HUES6 (cell line): ENCODE results near the gene TF.

Source experiments
- H3K27ac ChIP-seq: 2 replicates; pipeline ENCODE4 v1.7.0; 2013; ENCODE audit warnings: low read depth, mild to moderate bottlenecking, low read length, inconsistent platforms
- H3K27me3 ChIP-seq: 2 replicates; pipeline ENCODE4 v1.6.1; 2013; ENCODE audit warnings: low read length; ENCODE audit not compliant: control insufficient read depth, insufficient read depth
- H3K36me3 ChIP-seq: 2 replicates; pipeline ENCODE4 v1.6.1; 2013; ENCODE audit warnings: low read length; ENCODE audit not compliant: control insufficient read depth, insufficient read depth
- H3K4me1 ChIP-seq: 2 replicates; pipeline ENCODE4 v1.6.1; 2013; ENCODE audit warnings: low read length; ENCODE audit not compliant: control insufficient read depth, insufficient read depth
- H3K4me3 ChIP-seq: 2 replicates; pipeline ENCODE4 v1.5.1; 2013; ENCODE audit warnings: low read depth, low read length
- H3K9ac ChIP-seq: one replicate; pipeline ENCODE4 v1.6.1; 2013; ENCODE audit warnings: mild to moderate bottlenecking, low read length
- H3K9me3 ChIP-seq: 2 replicates; pipeline ENCODE4 v1.6.1; 2013; ENCODE audit warnings: low read depth, low read length; ENCODE audit not compliant: control insufficient read depth, insufficient read depth

Gene TF

DNA sequence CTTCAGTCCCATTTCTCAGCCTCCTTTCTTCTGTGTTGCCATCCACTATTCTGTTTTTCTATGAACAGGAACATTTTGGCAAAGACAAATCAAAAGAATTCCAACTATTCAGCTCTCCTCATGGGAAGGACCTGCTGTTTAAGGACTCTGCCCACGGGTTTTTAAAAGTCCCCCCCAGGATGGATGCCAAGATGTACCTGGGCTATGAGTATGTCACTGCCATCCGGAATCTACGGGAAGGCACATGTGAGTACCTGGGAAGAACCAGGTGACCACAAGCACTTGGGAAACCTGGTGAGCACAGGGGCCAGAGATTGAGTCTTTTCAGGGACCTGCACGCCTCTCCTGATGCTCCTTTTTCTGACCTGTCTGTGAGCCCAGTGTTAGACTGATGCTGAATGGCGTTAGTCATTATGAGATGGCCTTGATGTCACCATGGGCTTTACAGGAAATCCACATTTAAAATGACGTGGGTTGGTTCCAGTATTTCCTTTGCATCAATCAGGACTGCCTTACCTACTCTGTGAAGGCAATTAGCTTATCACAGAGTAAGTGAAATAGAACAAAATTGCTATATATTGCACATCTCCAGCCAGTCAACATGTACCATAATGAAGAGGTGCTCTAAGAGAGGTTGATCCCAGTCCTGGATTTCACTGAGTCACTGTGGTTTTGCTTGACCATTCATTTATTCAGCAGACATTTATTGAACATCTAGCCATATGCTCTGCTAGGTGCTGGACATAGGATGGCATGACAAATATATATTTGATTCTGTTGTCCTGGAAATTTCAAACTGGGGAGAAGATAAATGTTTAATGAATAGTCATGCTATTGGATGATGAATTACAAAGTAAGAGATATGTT is 11.7 kb downstream of the TF start:
- Histone ChIP-seq H3K9me3 (no peaks in the 10 kb centered on the region), H3K27ac (no peak overlapping the region), H3K9ac (no peak overlapping the region), H3K27me3 (no peaks in the 10 kb centered on the region), H3K4me1 (peaks cover 26% of the 10 kb centered on the region), H3K36me3 (no peaks in the 10 kb centered on the region), H3K4me3 (no peak overlapping the region)

DNA sequence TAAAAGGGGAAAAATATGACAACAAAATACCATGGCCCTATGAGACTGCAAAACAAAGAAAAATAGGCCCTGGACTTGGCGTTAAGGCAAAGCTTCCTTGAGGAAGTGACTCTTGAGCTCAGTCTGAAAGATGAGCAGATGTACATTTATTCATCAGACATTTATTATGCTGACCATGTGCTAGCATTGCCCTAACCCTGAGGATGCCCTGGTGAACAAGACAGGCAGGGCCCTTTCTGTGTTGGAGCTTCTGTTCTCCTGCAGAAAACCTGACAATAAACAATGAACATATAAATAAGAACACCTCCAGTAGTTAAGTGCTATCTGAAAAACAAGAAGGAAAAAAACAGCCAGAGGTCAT is 12.4 kb downstream of the TF start:
- H3K9ac ChIP-seq: no peak overlapping the region
- no peak overlapping the region for H3K4me3 ChIP-seq
- H3K36me3 ChIP-seq: no peaks in the 10 kb centered on the region
- H3K4me1 ChIP-seq: peaks cover 26% of the 10 kb centered on the region
- no peaks in the 10 kb centered on the region for H3K27me3 ChIP-seq
- H3K9me3 ChIP-seq: no peaks in the 10 kb centered on the region
- H3K27ac ChIP-seq: no peak overlapping the region

DNA sequence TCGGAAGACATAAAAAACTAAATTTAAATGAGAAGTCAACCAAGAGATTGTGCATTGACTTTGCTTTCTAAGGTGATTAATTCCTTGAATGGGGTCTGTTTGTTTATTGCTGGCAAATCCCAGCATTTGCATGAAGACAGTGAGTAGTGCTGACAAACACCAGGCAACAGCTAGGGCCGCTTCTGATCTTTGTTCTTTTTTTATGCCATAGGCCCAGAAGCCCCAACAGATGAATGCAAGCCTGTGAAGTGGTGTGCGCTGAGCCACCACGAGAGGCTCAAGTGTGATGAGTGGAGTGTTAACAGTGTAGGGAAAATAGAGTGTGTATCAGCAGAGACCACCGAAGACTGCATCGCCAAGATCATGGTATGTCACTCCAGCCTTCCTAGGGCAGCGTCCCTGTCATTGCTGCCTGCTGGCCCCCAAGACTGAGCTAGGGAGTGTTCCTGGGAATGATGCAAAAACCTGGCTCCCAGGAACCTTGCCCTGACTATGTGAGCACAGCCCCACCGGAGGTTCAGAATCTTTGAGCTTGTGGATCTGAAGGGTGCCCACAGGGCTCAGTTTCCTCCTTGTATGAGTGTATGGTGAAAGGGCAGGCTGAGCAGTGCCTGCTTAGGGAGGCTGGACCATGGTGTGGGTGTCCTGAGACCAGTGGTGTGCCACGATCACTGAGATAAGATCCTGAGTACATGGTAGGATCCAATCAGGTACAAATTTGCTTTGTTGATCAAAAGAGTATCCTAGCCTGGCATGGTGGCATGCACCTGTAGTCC is 13.0 kb downstream of the TF start:
- H3K36me3 ChIP-seq: no peaks in the 10 kb centered on the region
- no peaks in the 10 kb centered on the region for H3K9me3 ChIP-seq
- no peak overlapping the region for H3K9ac ChIP-seq
- H3K4me1 ChIP-seq: peaks cover 26% of the 10 kb centered on the region
- no peak overlapping the region for H3K4me3 ChIP-seq
- H3K27ac ChIP-seq: no peak overlapping the region
- H3K27me3 ChIP-seq: no peaks in the 10 kb centered on the region

DNA sequence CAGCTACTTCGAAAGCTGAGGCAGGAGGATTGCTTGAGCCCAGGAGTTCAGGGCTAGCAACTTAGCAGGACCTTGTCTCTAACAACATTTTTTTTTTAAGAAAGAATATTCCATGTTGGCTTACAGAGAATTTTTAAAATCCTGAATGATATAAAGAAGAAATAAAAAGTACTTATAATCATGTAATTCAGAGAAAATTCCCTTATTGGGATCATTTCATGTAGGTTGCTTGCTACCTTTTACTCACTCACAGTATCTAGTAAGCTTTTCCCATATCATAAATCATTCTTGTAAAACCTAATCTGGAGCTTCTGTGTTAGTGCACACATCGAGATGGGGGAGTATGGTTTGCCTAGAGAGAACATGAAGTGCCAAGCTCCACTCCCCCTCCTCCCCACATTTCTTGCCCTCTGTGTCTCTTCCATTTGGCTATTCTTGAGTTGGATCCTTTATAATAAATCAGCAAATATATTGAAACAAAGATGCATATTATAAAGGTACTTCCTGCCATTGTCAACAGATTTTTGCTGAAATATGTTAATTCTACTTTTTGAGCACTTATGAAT is 13.6 kb downstream of the TF start:
- Histone ChIP-seq H3K9me3 (no peaks in the 10 kb centered on the region), H3K27ac (no peak overlapping the region), H3K36me3 (no peaks in the 10 kb centered on the region), H3K9ac (no peak overlapping the region), H3K4me3 (no peak overlapping the region), H3K27me3 (no peaks in the 10 kb centered on the region), H3K4me1 (peaks cover 26% of the 10 kb centered on the region)

DNA sequence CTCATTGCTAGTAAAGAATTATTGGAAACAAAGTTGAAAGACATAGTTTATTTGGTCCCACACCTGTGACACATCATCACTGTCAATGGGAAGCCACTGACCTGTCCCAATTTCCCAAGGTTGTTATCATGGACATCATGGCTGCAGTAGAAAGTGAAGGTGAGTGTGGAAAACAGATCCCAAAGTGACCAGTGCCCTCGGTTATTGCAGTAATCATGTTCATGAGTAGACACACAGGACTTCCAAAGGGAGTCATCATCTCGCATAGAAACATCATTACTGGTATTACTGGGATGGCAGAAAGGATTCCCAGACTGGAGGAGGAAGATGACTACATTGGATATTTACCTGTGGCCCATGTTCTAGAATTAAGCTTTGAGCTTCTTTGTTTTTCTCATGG is 14.7 kb downstream of the TF start:
- H3K36me3 ChIP-seq: no peaks in the 10 kb centered on the region
- H3K4me3 ChIP-seq: no peak overlapping the region
- no peaks in the 10 kb centered on the region for H3K27me3 ChIP-seq
- no peak overlapping the region for H3K9ac ChIP-seq
- H3K4me1 ChIP-seq: peaks cover 26% of the 10 kb centered on the region
- H3K27ac ChIP-seq: no peak overlapping the region
- no peaks in the 10 kb centered on the region for H3K9me3 ChIP-seq

DNA sequence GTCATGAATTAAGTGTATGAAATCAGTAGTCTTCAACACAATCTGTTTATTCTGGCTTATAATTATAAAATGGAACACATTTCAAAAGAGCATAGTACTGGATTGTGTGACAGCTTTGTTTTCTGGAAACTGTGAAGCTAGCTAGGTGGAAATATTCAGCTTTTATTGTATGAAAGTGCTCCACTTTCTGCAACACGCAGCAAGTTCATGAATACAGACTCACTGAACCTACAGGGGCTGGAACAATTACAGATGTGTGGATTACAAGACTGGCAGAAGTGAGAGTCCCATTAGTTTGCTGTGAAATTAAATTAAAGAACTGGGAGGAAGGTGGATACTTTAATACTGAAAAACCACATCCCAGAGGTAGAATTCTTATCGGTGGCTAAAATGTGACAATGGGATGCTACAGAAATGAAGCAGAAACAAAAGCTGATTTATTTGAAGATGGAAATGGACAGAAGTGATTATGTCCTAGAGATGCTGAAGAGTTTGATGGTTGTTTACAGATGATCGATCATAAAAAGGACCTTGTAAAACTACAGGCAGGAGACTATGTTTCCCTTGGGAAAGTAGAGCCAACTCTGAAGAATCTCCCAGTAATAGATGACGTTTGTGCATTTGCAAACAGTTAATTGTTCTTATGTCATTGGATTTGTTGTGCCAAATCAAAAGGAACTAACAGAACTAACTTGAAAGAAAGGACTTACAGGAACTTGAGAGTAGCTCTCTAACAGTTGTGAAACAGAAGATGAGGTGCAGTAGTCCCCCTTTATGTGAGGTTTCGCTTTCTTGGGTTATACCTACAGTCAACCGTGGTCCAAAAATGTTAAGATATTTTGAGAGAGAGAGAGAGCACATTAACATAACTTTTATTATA is 15.7 kb downstream of the TF start:
- Histone ChIP-seq H3K9ac (no peak overlapping the region), H3K9me3 (no peaks in the 10 kb centered on the region), H3K4me3 (no peak overlapping the region), H3K4me1 (peaks cover 26% of the 10 kb centered on the region), H3K27ac (no peak overlapping the region), H3K36me3 (no peaks in the 10 kb centered on the region), H3K27me3 (no peaks in the 10 kb centered on the region)

DNA sequence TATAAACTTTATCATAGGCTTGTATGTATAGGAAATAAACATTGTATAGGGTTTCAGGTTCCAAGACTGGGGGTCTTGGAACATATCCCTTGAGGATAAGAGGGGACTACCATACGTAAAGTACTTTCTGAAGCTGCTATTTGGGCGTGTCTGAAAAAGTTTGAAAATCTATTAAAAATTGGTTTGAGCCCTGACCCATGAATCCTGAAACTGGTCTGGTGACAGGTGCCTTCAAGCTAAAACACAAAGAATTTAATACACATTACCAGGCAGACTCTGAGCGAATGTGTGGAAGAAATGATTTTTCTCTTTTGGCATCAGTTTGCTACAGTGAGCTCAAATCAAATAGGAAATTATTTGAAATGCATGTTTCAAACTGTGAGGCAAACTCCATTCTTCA is 16.3 kb downstream of the TF start:
- no peak overlapping the region for H3K27ac ChIP-seq
- H3K4me3 ChIP-seq: no peak overlapping the region
- H3K4me1 ChIP-seq: peaks cover 20% of the 10 kb centered on the region
- no peaks in the 10 kb centered on the region for H3K36me3 ChIP-seq
- H3K9ac ChIP-seq: no peak overlapping the region
- no peaks in the 10 kb centered on the region for H3K9me3 ChIP-seq
- H3K27me3 ChIP-seq: no peaks in the 10 kb centered on the region

DNA sequence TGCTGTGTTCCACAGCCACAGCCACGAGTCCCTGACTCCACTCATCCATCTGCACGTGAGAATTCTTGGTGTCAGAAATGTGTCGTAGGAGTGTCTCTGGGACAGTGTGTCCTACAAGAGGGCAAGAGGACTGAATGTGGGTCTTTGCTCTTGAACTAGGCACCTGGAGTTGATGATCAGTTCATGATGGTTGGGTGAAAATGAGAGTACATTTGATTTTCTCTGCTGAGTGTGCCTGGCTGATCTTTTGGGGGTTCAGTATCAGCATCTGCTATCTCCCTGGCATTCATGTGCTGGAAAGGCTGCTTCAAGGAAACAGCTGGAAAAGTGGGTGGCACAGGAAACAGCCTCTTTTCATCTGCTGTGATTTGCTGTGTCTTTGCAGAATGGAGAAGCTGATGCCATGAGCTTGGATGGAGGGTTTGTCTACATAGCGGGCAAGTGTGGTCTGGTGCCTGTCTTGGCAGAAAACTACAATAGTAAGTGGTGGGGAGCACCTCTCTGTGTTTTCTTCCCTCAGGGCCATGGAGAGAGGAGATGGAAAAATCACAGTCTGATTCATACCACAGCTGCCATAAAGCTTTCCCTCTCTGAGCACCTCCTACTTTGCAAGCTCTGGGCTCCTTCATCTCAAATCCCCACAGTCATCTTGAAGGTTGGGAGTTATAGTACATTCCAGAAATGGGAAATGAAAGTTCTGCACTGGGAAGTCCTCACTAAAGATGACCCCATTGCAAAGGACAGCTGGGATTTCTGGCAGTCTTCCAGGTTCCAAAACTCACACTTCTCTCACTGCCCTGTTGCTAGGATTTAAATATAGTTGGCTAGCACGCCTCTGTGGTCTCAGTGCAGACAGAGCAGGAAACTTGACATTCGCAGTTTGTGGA is 17.8 kb downstream of the TF start:
- H3K27ac ChIP-seq: no peak overlapping the region
- no peaks in the 10 kb centered on the region for H3K9me3 ChIP-seq
- no peak overlapping the region for H3K4me3 ChIP-seq
- H3K9ac ChIP-seq: no peak overlapping the region
- H3K4me1 ChIP-seq: peaks cover 6% of the 10 kb centered on the region
- no peaks in the 10 kb centered on the region for H3K36me3 ChIP-seq
- no peaks in the 10 kb centered on the region for H3K27me3 ChIP-seq

DNA sequence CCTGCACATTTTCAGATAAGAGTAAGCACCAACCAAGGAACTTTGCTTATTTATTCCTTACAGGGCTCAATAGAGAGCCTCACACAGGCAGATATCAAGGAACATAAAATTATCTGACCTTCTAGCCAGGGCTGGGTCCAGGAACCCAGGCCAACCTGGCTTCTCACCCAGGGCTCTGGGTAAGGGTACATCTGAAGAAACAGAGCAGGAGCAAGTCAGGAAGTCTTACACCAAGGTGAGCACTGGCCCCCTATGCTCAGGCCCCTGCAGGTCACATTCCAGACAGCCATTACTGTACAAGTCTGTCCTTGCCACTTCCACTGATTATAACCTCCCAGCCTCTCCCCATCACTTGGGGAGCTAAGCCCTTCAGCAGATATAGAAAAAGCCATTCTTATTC is 19.1 kb downstream of the TF start:
- no peaks in the 10 kb centered on the region for H3K4me1 ChIP-seq
- H3K36me3 ChIP-seq: no peaks in the 10 kb centered on the region
- no peak overlapping the region for H3K27ac ChIP-seq
- H3K4me3 ChIP-seq: no peak overlapping the region
- no peaks in the 10 kb centered on the region for H3K9me3 ChIP-seq
- no peaks in the 10 kb centered on the region for H3K27me3 ChIP-seq
- H3K9ac ChIP-seq: no peak overlapping the region

DNA sequence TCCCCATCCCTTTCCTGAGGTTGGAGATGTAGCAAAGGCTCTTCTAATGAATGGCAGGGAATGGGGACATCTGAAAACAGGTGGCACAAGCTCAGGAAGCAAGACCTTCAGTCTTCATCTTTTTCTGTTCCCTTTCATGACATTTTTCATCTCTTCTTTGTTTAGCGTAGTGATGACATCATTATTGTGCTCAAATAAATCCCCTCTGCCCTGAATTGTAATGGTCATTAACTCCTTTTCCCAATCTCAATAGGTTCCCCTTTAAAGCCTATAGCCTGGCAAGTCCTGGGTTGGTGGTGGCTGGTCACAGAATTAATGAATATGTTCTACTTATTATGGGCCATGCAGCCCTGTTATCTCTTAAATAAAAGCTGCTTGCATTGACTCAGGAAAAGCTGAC is 21.4 kb downstream of the TF start:
- H3K27ac ChIP-seq: no peak overlapping the region
- H3K9ac ChIP-seq: no peak overlapping the region
- no peaks in the 10 kb centered on the region for H3K4me1 ChIP-seq
- no peaks in the 10 kb centered on the region for H3K27me3 ChIP-seq
- H3K4me3 ChIP-seq: no peak overlapping the region
- no peaks in the 10 kb centered on the region for H3K9me3 ChIP-seq
- H3K36me3 ChIP-seq: no peaks in the 10 kb centered on the region
